Adrenal gland (tissue), 12 donors: ENCODE results near the gene PPP1R9B. TPM values are rescaled to one million over a fixed set of nuclear protein-coding genes. Genes with fewer than 3 reads are reported as not detected.
A peak's percentile ranks its signal among the peaks of the same experiment; 100 is the strongest.

Experiments used
- DNase-seq, 7 donors: peaks; one replicate each; pipeline ENCODE4 v3.0.0-alpha.2; 2019 to 2020
- H3K27ac ChIP-seq, 5 donors: fragments of 200-600 bp; sonication (generic) in 4 of 5; 1 replicate in 3 of 5; 2 replicates in 2 of 5; pipeline versions ENCODE4 v1.5.1 to v1.8.0; 2016 to 2020; ENCODE audit warnings: mild to moderate bottlenecking in 1 of 5
- H3K27me3 ChIP-seq: fragments of 200-600 bp; 2 replicates; pipeline ENCODE4 v1.8.0; 2021
- H3K36me3 ChIP-seq, 2 donors: fragments of 200-600 bp; replicated peaks in 1 of 2; 1 replicate in 1 of 2; 2 replicates in 1 of 2; pipeline versions ENCODE4 v1.5.1 to v1.8.0; 2018 to 2022
- H3K4me1 ChIP-seq, 2 donors: fragments of 200-600 bp; replicated peaks in 1 of 2; 1 replicate in 1 of 2; 2 replicates in 1 of 2; pipeline versions ENCODE4 v1.5.1 to v1.8.0; 2018 to 2021
- H3K4me3 ChIP-seq, 4 donors: fragments of 200-600 bp; sonication (generic) in 3 of 4; one replicate each; pipeline ENCODE4 v1.5.1; 2016 to 2018
- H3K9me3 ChIP-seq, 3 donors: fragments of 200-600 bp; sonication (generic) in 1 of 3; replicated peaks in 1 of 3; 1 replicate in 2 of 3; 2 replicates in 1 of 3; pipeline versions ENCODE4 v1.5.1 to v1.8.0; 2016 to 2021
- POLR2A ChIP-seq, 2 donors: fragments of 450-650 bp; IDR thresholded peaks; one replicate each; pipeline ENCODE4 v1.6.1; 2017; ENCODE audit warnings: antibody characterized with exemption in 2 of 2, mild to moderate bottlenecking in 2 of 2, moderate library complexity in 1 of 2
- WGBS, 4 donors: extraction: QIAGEN DNeasy Blood & Tissue Kit in 2 of 4; methylation state at CpG; one replicate each; pipeline versions ENCODE4 v1.1.5 to v1.1.7; 2013 to 2017; 5-methylcytosine and 5-hydroxymethylcytosine counted together
- intact Hi-C, 2 donors: fragments of 100-400 bp; cut with DNase I; formaldehyde crosslinking; loops; one replicate each; pipeline versions ENCODE4 v1.14.1 to v1.15.0; 2022 to 2023
- polyA plus RNA-seq, 3 donors: library from polyadenylated mRNA; stranded (reverse); fragments of 200-250 nt in 2 of 3; fragments of 350-450 nt in 1 of 3; fragmentation: Illumina TruSeq in 1 of 3; extraction: RNeasy Lipid Tissue Mini Kit (QIAGEN cat#74804) in 1 of 3; gene quantifications; one replicate each; pipeline ENCODE4 v1.2.3, GENCODE V29; 2013 to 2014
- total RNA-seq, 9 donors: library from RNA; depleted of rRNA in 4 of 9; stranded (reverse); fragments of >200 nt in 4 of 9; fragments of 120-200 nt in 1 of 9; fragmentation: NEBNext Ultra II Directional in 1 of 9; extraction: Animal tissue kit (Norgen Biotek cat#: 25700) in 1 of 9; gene quantifications; one replicate each; pipeline versions ENCODE4 v1.1.0 to v1.2.4, GENCODE V29; 2013 to 2023
- TF ChIP-seq, protein P1 (sequence below), 6 experiments: fragments of 450-650 bp in 4 of 6; fragments of 200-600 bp in 2 of 6; sonication (generic) in 1 of 6; IDR thresholded peaks; 1 replicate in 5 of 6; 2 replicates in 1 of 6; pipeline versions ENCODE4 v1.5.1 to v1.8.0; 2016 to 2021; ENCODE audit warnings: antibody characterized with exemption in 6 of 6, mild to moderate bottlenecking in 2 of 6, moderate library complexity in 1 of 6
- donor health status: healthy with polysubstance abuse.
- donor health status: Bipolar disorder and iron deficiency.
- donor health status: DM: yes; HTN: yes; CAD: no.
- donor health status: DM: no; HTN: no; CAD: no.
- donor health status: DM: no; HTN: no; CAD: no.
- donor health status: DM: yes; HTN: yes; CAD: no.

The PPP1R9B gene
- total and polyA plus RNA-seq, 12 donors, result 21.8 to 128 (median 52.1) TPM

DNA sequence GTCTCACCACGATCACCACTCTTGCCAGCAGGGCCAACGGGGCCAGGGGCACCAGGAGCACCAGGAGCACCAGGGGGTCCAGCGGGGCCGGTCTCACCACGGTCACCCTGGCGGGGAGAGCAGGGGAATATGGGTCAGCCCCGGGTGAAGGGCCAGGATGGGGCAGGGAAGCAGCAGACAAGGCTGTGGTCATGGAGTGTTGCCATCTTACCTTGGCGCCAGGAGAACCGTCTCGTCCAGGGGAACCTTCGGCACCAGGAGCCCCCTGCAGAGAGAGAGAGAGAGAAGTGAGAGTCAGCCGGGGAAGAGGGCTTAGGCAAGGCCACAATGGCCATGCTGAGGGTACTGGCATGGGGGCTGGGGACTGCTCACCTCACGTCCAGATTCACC, 38.0 kb upstream of the PPP1R9B start:
- DNase-seq, result no peak
- Histone ChIP-seq H3K4me1 (no peaks in the 10 kb centered on the region), H3K9me3 (no peaks in the 10 kb centered on the region), H3K36me3 (peaks cover 0 to 11% of the 10 kb centered on the region in 2 donors), H3K27ac (no peak overlapping the region), H3K27me3 (no peaks in the 10 kb centered on the region), H3K4me3 (no peak overlapping the region)
- 65 to 85% (median 80%) methylated on average over 8 to 13 of the region's 13 CpGs for WGBS, 4 donors
- TF ChIP-seq, protein P1, sequence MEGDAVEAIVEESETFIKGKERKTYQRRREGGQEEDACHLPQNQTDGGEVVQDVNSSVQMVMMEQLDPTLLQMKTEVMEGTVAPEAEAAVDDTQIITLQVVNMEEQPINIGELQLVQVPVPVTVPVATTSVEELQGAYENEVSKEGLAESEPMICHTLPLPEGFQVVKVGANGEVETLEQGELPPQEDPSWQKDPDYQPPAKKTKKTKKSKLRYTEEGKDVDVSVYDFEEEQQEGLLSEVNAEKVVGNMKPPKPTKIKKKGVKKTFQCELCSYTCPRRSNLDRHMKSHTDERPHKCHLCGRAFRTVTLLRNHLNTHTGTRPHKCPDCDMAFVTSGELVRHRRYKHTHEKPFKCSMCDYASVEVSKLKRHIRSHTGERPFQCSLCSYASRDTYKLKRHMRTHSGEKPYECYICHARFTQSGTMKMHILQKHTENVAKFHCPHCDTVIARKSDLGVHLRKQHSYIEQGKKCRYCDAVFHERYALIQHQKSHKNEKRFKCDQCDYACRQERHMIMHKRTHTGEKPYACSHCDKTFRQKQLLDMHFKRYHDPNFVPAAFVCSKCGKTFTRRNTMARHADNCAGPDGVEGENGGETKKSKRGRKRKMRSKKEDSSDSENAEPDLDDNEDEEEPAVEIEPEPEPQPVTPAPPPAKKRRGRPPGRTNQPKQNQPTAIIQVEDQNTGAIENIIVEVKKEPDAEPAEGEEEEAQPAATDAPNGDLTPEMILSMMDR (IDR thresholded peaks at IDR 0.05), result no peak
- no peak for TF ChIP-seq POLR2A (IDR thresholded peaks at IDR 0.05)
- intact Hi-C loops, result no loop called here

DNA sequence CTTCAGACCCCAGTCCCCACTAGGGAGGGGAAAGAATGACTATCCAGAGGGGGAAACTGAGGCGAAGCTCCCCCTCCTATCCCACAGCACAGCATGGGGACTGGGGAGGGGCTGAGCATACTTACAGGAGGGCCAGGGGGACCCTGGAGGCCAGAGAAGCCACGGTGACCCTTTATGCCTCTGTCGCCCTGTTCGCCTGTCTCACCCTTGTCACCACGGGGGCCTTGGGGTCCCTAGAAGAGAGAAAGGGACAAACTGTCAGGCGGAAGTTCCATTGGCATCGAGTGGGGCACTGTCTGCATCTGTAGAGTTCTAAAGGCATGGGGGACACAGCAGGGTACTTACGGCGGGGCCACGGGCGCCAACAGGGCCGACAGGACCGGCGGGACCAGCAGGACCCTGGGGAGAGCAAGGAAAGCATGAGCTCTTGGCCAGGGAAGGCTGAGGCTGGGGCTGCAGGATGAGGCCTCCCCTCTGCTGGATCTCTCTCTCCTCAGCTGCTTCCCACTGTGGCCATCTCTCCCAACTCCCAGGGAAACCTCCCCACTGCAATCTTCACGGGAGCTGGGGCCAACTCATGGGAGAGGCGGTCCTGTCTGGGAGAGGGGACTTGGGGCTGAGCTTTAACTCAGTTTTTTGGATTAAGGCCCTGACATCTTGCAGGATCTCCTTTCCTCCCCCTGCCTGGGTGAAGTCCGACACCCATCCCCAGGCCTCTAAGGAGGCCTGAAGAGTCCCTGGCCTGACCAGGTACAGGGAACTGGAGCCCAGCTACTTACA, 37.5 kb upstream of the PPP1R9B start:
- no peak for TF ChIP-seq POLR2A (IDR thresholded peaks at IDR 0.05)
- TF ChIP-seq, protein P1 (IDR thresholded peaks at IDR 0.05), result no peak
- 77 to 93% (median 82%) methylated on average over 15 to 17 of the region's 17 CpGs for WGBS, 4 donors
- Histone ChIP-seq H3K9me3 (no peaks in the 10 kb centered on the region), H3K27me3 (no peaks in the 10 kb centered on the region), H3K27ac (no peak overlapping the region), H3K36me3 (peaks cover 0 to 10% of the 10 kb centered on the region in 2 donors), H3K4me1 (no peaks in the 10 kb centered on the region), H3K4me3 (no peak overlapping the region)
- intact Hi-C loops, result no loop called here
- no peak for DNase-seq

DNA sequence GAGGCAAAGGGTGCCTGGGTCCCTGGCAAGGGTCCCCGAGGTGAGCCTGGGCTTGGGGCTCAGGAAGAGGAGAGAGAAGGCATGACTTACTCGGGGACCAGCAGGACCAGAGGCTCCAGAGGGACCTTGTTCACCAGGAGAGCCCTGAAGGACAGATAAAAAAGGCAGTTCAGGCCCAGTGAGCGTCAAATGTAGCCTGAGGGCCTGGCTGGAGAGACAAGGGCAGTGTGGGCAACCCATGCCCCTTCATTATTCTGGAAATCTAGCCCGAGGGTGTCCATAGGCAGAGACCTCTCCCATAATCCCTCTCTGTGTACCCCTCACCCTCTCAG, 36.9 kb upstream of the PPP1R9B start:
- 61 to 81% (median 69%) methylated on average over 4 of the region's 4 CpGs for WGBS, 4 donors
- Histone ChIP-seq H3K9me3 (no peaks in the 10 kb centered on the region), H3K4me3 (no peak overlapping the region), H3K36me3 (peaks cover 0 to 7% of the 10 kb centered on the region in 2 donors), H3K27me3 (no peaks in the 10 kb centered on the region), H3K27ac (peak overlapping the region in 1 of 5 donors; percentile 22), H3K4me1 (no peaks in the 10 kb centered on the region)
- no peak for DNase-seq
- intact Hi-C loops, result no loop called here
- no peak for TF ChIP-seq POLR2A (IDR thresholded peaks at IDR 0.05)
- TF ChIP-seq, protein P1 (IDR thresholded peaks at IDR 0.05), result no peak

DNA sequence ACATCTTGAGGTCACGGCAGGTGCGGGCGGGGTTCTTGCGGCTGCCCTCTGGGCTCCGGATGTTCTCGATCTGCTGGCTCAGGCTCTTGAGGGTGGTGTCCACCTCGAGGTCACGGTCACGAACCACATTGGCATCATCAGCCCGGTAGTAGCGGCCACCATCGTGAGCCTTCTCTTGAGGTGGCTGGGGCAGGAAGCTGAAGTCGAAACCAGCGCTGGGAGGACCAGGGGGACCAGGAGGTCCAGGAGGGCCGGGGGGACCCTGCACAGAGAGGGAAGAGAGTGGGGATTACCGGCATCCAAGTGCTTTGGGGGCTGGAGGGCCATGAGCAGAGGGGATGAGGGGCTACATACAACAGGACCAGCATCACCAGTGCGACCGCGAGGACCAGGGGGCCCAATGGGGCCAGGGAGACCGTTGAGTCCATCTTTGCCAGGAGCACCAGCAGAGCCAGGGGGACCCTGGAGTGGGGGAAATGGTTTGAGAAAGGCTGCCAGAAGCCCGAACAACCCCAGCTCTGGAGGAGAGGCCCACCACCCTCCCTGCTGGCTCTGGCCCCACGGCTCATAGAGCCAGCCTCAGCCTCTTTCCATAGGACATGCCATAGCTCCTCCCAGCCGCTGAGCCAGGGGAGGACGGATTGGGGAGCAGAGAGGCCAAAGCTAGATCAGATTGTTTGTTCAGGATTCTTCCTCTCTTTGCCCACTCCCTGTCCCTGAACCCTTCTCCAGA, 36.4 kb upstream of the PPP1R9B start:
- Histone ChIP-seq H3K9me3 (no peaks in the 10 kb centered on the region), H3K36me3 (peaks cover 0 to 7% of the 10 kb centered on the region in 2 donors), H3K4me1 (no peaks in the 10 kb centered on the region), H3K27me3 (no peaks in the 10 kb centered on the region), H3K4me3 (no peak overlapping the region), H3K27ac (peak overlapping the region in 1 of 5 donors; percentile 22)
- WGBS, 4 donors, result 72 to 85% (median 81%) methylated on average over 12 to 24 of the region's 24 CpGs
- DNase-seq, result no peak
- intact Hi-C loops, result no loop called here
- TF ChIP-seq, protein P1 (IDR thresholded peaks at IDR 0.05), result no peak
- no peak for TF ChIP-seq POLR2A (IDR thresholded peaks at IDR 0.05)
